ENCODE measurements around the gene CFAP100. TPM values are rescaled to one million over a fixed set of nuclear protein-coding genes. Genes with fewer than 3 reads are reported as not detected.

The CFAP100 gene
- total RNA-seq, 4 donors from 2014 or later: not detected

GRCh38 chr3:126401611-126402160, 7.0 kb downstream of the CFAP100 start:
- no peaks in the 10 kb centered on the region for H3K27me3 ChIP-seq
- DNase-seq: no peak
- H3K36me3 ChIP-seq: no peaks in the 10 kb centered on the region
- no peaks in the 10 kb centered on the region for H3K4me1 ChIP-seq
- TF ChIP-seq POLR2A (IDR thresholded peaks at IDR 0.05) (no peak), CTCF (IDR thresholded peaks at IDR 0.05) (no peak)
- H3K9me3 ChIP-seq: no peaks in the 10 kb centered on the region
- WGBS, 2 donors: 76 to 81% methylated on average over 8 of the region's 8 CpGs
- intact Hi-C loops (cut with DNase I): no loop called here
- no peak overlapping the region for H3K4me3 ChIP-seq (replicated peaks in 1 of 3)
- no peak overlapping the region for H3K27ac ChIP-seq

GRCh38 chr3:126402178-126402577, 7.5 kb downstream of the CFAP100 start:
- Histone ChIP-seq H3K27me3 (no peaks in the 10 kb centered on the region), H3K9me3 (no peaks in the 10 kb centered on the region), H3K27ac (no peak overlapping the region), H3K4me3 (replicated peaks in 1 of 3) (no peak overlapping the region), H3K4me1 (no peaks in the 10 kb centered on the region), H3K36me3 (no peaks in the 10 kb centered on the region)
- intact Hi-C loops (cut with DNase I): no loop called here
- 75 to 86% methylated on average over 6 of the region's 6 CpGs for WGBS, 2 donors
- DNase-seq: no peak
- TF ChIP-seq CTCF (IDR thresholded peaks at IDR 0.05): no peak
- TF ChIP-seq POLR2A (IDR thresholded peaks at IDR 0.05): no peak

GRCh38 chr3:126402666-126403302, 8.1 kb downstream of the CFAP100 start:
- Histone ChIP-seq H3K4me1 (no peaks in the 10 kb centered on the region), H3K4me3 (replicated peaks in 1 of 3) (no peak overlapping the region), H3K27me3 (no peaks in the 10 kb centered on the region), H3K27ac (no peak overlapping the region), H3K9me3 (no peaks in the 10 kb centered on the region), H3K36me3 (no peaks in the 10 kb centered on the region)
- 85 to 87% methylated on average over 12 of the region's 12 CpGs for WGBS, 2 donors
- intact Hi-C loops (cut with DNase I): no loop called here
- TF ChIP-seq CTCF (IDR thresholded peaks at IDR 0.05): no peak
- no peak for TF ChIP-seq POLR2A (IDR thresholded peaks at IDR 0.05)
- DNase-seq: no peak

GRCh38 chr3:126406389-126407296, 11.9 kb downstream of the CFAP100 start:
- Histone ChIP-seq H3K4me1 (no peaks in the 10 kb centered on the region), H3K27ac (no peak overlapping the region), H3K9me3 (no peaks in the 10 kb centered on the region), H3K27me3 (no peaks in the 10 kb centered on the region), H3K36me3 (no peaks in the 10 kb centered on the region), H3K4me3 (replicated peaks in 1 of 3) (no peak overlapping the region)
- intact Hi-C loops (cut with DNase I): no loop called here
- 91 to 92% methylated on average over 10 to 14 of the region's 15 CpGs for WGBS, 2 donors
- no peak for DNase-seq
- TF ChIP-seq CTCF (IDR thresholded peaks at IDR 0.05) (no peak), POLR2A (IDR thresholded peaks at IDR 0.05) (no peak)

Measured in thyroid gland (tissue), 4 donors.